HCT116 (cell line): ENCODE data around the gene RARB. TPM values are rescaled to one million over a fixed set of nuclear protein-coding genes. Genes with fewer than 3 reads are reported as not detected.

Source experiments
- ATAC-seq: fragments of 200-7000 bp; cut with Tn5 transposase; 2 replicates; pipeline ENCODE4 v1.9.1; 2020; ENCODE audit warnings: mild to moderate bottlenecking, moderate library complexity
- BruUV-seq: library from RNA; stranded (reverse); fragments of 400-500 nt; replicated peaks from 2 replicates; lab custom pipeline; 2021; lab: Mats Ljungman, UMichigan
- CTCF ChIA-PET: fragments of 300-600 bp; sonication (Branson Sonifier 250); formaldehyde crosslinking; loops from one replicate; lab custom pipeline; 2021; ENCODE audit warnings: antibody characterized with exemption; lab: Charles Lee
- POLR2A ChIA-PET: fragments of 300-600, 350-600 bp; sonication (Branson Sonifier 250); formaldehyde crosslinking; loops from one replicate; lab custom pipeline; 2021; ENCODE audit warnings: antibody characterized with exemption; lab: Charles Lee
- RAD21 ChIA-PET, 2 experiments: fragments of 300-600 bp; sonication (Branson Sonifier 250); formaldehyde crosslinking; loops; one replicate each; lab custom pipeline; 2023; ENCODE audit warnings: low total read pairs in 2 of 2; ENCODE audit not compliant: uncharacterized antibody in 2 of 2, unreplicated experiment in 2 of 2, low non-redundant PET in 1 of 2; lab: Charles Lee
- DNase-seq: peaks from one replicate; pipeline ENCODE4 v3.0.0-alpha.2; 2010; ENCODE audit warnings: low read depth, low spot score
- H2AFZ ChIP-seq: fragments of 200-600 bp; shearing (Covaris generic), sonication (generic); 2 replicates; pipeline ENCODE4 v1.6.1; 2017; ENCODE audit warnings: low read depth, mixed run types, mixed read lengths, antibody characterized with exemption, low read length; ENCODE audit not compliant: poor library complexity, severe bottlenecking
- H3K27ac ChIP-seq: 2 replicates; pipeline ENCODE4 v1.5.1; 2012; ENCODE audit warnings: low read depth, low read length
- H3K27me3 ChIP-seq: fragments of 200-600 bp; sonication (generic); 2 replicates; pipeline ENCODE4 v1.6.1; 2016; ENCODE audit warnings: mixed run types, low read length, mixed read lengths; ENCODE audit not compliant: insufficient read depth
- H3K36me3 ChIP-seq, 2 experiments: fragments of 200-500 bp in 1 of 2; fragments of 200-600 bp in 1 of 2; sonication (Bioruptor generic) in 1 of 2; sonication (generic) in 1 of 2; 2 replicates each; pipeline versions ENCODE4 v1.5.1 to v1.6.1; 2014 to 2016; ENCODE audit warnings: low read length in 2 of 2, inconsistent platforms in 1 of 2, mixed read lengths in 1 of 2, mixed run types in 1 of 2; ENCODE audit not compliant: insufficient read depth in 2 of 2, control insufficient read depth in 1 of 2
- H3K4me1 ChIP-seq, 2 experiments: fragments of 200-600 bp in 1 of 2; sonication (generic) in 1 of 2; 2 replicates each; pipeline versions ENCODE4 v1.5.1 to v1.6.1; 2012 to 2017; ENCODE audit warnings: low read length in 2 of 2, inconsistent platforms in 1 of 2, mild to moderate bottlenecking in 1 of 2, mixed read lengths in 1 of 2, mixed run types in 1 of 2, moderate library complexity in 1 of 2; ENCODE audit not compliant: insufficient read depth in 2 of 2, control insufficient read depth in 1 of 2
- H3K4me2 ChIP-seq: fragments of 200-600 bp; sonication (generic); 2 replicates; pipeline ENCODE4 v1.6.1; 2017; ENCODE audit warnings: mixed run types, low read length, mixed read lengths
- H3K4me3 ChIP-seq, 2 experiments: fragments of 200-600 bp in 1 of 2; sonication (generic) in 1 of 2; replicated peaks in 1 of 2; 2 replicates each; pipeline ENCODE4 v1.5.1; 2011 to 2016; ENCODE audit warnings: low read length in 2 of 2, control low read depth in 1 of 2, low read depth in 1 of 2, mild to moderate bottlenecking in 1 of 2, mixed read lengths in 1 of 2, mixed run types in 1 of 2
- H3K79me2 ChIP-seq: fragments of 200-600 bp; sonication (generic); 2 replicates; pipeline ENCODE4 v1.6.1; 2017; ENCODE audit warnings: mild to moderate bottlenecking, mixed run types, low read length, moderate library complexity, mixed read lengths; ENCODE audit not compliant: insufficient read depth
- H3K9ac ChIP-seq: fragments of 200-600 bp; sonication (generic); 2 replicates; pipeline ENCODE4 v1.6.1; 2016; ENCODE audit warnings: low read length, mixed read lengths
- H3K9me2 ChIP-seq: fragments of 200-600 bp; sonication (generic), shearing (Covaris generic); 2 replicates; pipeline ENCODE4 v1.6.1; 2017; ENCODE audit warnings: mixed run types, mild to moderate bottlenecking, moderate library complexity; ENCODE audit not compliant: insufficient read depth
- H3K9me3 ChIP-seq, 2 experiments: fragments of 200-500 bp in 1 of 2; fragments of 200-600 bp in 1 of 2; sonication (Bioruptor generic) in 1 of 2; sonication (generic) in 1 of 2; 2 replicates each; pipeline ENCODE4 v1.6.1; 2014 to 2017; ENCODE audit warnings: low read length in 2 of 2, mixed read lengths in 2 of 2, inconsistent platforms in 1 of 2, low read depth in 1 of 2, mild to moderate bottlenecking in 1 of 2, mixed run types in 1 of 2, moderate library complexity in 1 of 2; ENCODE audit not compliant: control insufficient read depth in 1 of 2, insufficient read depth in 1 of 2
- H4K20me1 ChIP-seq: fragments of 200-600 bp; sonication (generic), shearing (Covaris generic); 2 replicates; pipeline ENCODE4 v1.6.1; 2017; ENCODE audit warnings: mixed run types, mild to moderate bottlenecking, moderate library complexity; ENCODE audit not compliant: insufficient read depth
- EZH2 ChIP-seq: fragments of 200-600 bp; sonication (generic); IDR thresholded peaks from 2 replicates; pipeline ENCODE4 v1.6.1; 2017; ENCODE audit warnings: antibody characterized with exemption, mixed run types
- EZH2phosphoT487 ChIP-seq: fragments of 200-600 bp; IDR thresholded peaks from 2 replicates; pipeline ENCODE4 v1.6.1; 2018; ENCODE audit warnings: antibody characterized with exemption, borderline replicate concordance
- FOSL1 ChIP-seq: IDR thresholded peaks from 2 replicates; pipeline ENCODE4 v1.6.1; 2012; ENCODE audit warnings: low read depth
- POLR2AphosphoS5 ChIP-seq: IDR thresholded peaks from 2 replicates; pipeline ENCODE4 v1.6.1; 2011; ENCODE audit warnings: mild to moderate bottlenecking, low read depth, low read length, moderate library complexity
- RAD21 ChIP-seq: IDR thresholded peaks from 2 replicates; pipeline ENCODE4 v1.6.1; 2012; ENCODE audit warnings: low read depth, mild to moderate bottlenecking
- SP1 ChIP-seq: IDR thresholded peaks from 2 replicates; pipeline ENCODE4 v1.6.1; 2012; ENCODE audit warnings: low read depth
- SRF ChIP-seq: IDR thresholded peaks from 2 replicates; pipeline ENCODE4 v1.6.1; 2012; ENCODE audit warnings: low read depth
- YY1 ChIP-seq: IDR thresholded peaks from 2 replicates; pipeline ENCODE4 v1.6.1; 2011; ENCODE audit warnings: low read length, low read depth, moderate library complexity, mild to moderate bottlenecking; ENCODE audit not compliant: insufficient replicate concordance; ENCODE audit errors: extremely low read depth
- ZFX ChIP-seq: fragments of 450-650 bp; IDR thresholded peaks from 2 replicates; pipeline ENCODE4 v1.6.1; 2017
- intact Hi-C: fragments of 100-400 bp; cut with micrococcal nuclease; formaldehyde crosslinking; loops from 2 replicates; pipeline ENCODE4 v1.10.0; 2022
- total RNA-seq: library from RNA; stranded (reverse); gene quantifications from one replicate; pipeline ENCODE4 v1.2.1, GENCODE V29; 2021; ENCODE audit not compliant: unreplicated experiment
- TF ChIP-seq, protein P1 (sequence below): IDR thresholded peaks from 2 replicates; pipeline ENCODE4 v1.6.1; 2012; ENCODE audit warnings: low read depth
- TF ChIP-seq, protein P2 (sequence below), 3 experiments: fragments of 200-600 bp in 1 of 3; sonication (generic) in 1 of 3; IDR thresholded peaks in 2 of 3; conservative IDR thresholded peaks in 1 of 3; 2 replicates each; pipeline ENCODE4 v1.5.1; 2012 to 2017; ENCODE audit warnings: low read depth in 2 of 3, low read length in 2 of 3, antibody characterized with exemption in 1 of 3, borderline replicate concordance in 1 of 3, control low read depth in 1 of 3, mild to moderate bottlenecking in 1 of 3, mixed read lengths in 1 of 3, mixed run types in 1 of 3, moderate library complexity in 1 of 3; ENCODE audit not compliant: insufficient read depth in 1 of 3

RARB gene
- total RNA-seq, 1 experiment from 2014 or later: not detected

GRCh38 chr3:25555695-25556437, 127.8 kb downstream of the RARB start:
- RAD21 ChIA-PET: no interaction called here
- H3K36me3 ChIP-seq: no peaks in the 10 kb centered on the region
- ATAC-seq: no peak
- no peak overlapping the region for H3K4me3 ChIP-seq
- TF ChIP-seq YY1: no peak
- TF ChIP-seq EZH2: no peak
- no peak for TF ChIP-seq RAD21
- TF ChIP-seq SP1: no peak
- no peak for TF ChIP-seq ZFX
- TF ChIP-seq, protein P1, sequence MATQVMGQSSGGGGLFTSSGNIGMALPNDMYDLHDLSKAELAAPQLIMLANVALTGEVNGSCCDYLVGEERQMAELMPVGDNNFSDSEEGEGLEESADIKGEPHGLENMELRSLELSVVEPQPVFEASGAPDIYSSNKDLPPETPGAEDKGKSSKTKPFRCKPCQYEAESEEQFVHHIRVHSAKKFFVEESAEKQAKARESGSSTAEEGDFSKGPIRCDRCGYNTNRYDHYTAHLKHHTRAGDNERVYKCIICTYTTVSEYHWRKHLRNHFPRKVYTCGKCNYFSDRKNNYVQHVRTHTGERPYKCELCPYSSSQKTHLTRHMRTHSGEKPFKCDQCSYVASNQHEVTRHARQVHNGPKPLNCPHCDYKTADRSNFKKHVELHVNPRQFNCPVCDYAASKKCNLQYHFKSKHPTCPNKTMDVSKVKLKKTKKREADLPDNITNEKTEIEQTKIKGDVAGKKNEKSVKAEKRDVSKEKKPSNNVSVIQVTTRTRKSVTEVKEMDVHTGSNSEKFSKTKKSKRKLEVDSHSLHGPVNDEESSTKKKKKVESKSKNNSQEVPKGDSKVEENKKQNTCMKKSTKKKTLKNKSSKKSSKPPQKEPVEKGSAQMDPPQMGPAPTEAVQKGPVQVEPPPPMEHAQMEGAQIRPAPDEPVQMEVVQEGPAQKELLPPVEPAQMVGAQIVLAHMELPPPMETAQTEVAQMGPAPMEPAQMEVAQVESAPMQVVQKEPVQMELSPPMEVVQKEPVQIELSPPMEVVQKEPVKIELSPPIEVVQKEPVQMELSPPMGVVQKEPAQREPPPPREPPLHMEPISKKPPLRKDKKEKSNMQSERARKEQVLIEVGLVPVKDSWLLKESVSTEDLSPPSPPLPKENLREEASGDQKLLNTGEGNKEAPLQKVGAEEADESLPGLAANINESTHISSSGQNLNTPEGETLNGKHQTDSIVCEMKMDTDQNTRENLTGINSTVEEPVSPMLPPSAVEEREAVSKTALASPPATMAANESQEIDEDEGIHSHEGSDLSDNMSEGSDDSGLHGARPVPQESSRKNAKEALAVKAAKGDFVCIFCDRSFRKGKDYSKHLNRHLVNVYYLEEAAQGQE: no peak
- no peak for TF ChIP-seq EZH2phosphoT487
- no peak for TF ChIP-seq SRF
- TF ChIP-seq FOSL1: no peak
- TF ChIP-seq, protein P2, sequence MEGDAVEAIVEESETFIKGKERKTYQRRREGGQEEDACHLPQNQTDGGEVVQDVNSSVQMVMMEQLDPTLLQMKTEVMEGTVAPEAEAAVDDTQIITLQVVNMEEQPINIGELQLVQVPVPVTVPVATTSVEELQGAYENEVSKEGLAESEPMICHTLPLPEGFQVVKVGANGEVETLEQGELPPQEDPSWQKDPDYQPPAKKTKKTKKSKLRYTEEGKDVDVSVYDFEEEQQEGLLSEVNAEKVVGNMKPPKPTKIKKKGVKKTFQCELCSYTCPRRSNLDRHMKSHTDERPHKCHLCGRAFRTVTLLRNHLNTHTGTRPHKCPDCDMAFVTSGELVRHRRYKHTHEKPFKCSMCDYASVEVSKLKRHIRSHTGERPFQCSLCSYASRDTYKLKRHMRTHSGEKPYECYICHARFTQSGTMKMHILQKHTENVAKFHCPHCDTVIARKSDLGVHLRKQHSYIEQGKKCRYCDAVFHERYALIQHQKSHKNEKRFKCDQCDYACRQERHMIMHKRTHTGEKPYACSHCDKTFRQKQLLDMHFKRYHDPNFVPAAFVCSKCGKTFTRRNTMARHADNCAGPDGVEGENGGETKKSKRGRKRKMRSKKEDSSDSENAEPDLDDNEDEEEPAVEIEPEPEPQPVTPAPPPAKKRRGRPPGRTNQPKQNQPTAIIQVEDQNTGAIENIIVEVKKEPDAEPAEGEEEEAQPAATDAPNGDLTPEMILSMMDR (IDR thresholded peaks at IDR 0.05 in 2 of 3, conservative IDR thresholded peaks at IDR 0.05 in 1 of 3; ENCODE audit: borderline replicate concordance in 1 of 3, insufficient read depth in 1 of 3, low read depth in 2 of 3, low read length in 2 of 3): no peak
- no peak for TF ChIP-seq POLR2AphosphoS5
- BruUV-seq: no TSS peak
- CTCF ChIA-PET: no interaction called here
- H3K27ac ChIP-seq: no peak overlapping the region
- no peaks in the 10 kb centered on the region for H3K9me3 ChIP-seq
- no peaks in the 10 kb centered on the region for H3K9me2 ChIP-seq
- H3K4me2 ChIP-seq: no peak overlapping the region
- no peaks in the 10 kb centered on the region for H3K4me1 ChIP-seq
- no peaks in the 10 kb centered on the region for H3K79me2 ChIP-seq
- no peak overlapping the region for H2AFZ ChIP-seq
- no peak for DNase-seq
- POLR2A ChIA-PET: no interaction called here
- intact Hi-C loops: no loop called here
- no peak overlapping the region for H3K9ac ChIP-seq
- peaks cover 28% of the 10 kb centered on the region for H3K27me3 ChIP-seq
- H4K20me1 ChIP-seq: no peaks in the 10 kb centered on the region
